DMS53 treated with DMSO at 0.1 percent for 48 hours (cell line): ENCODE results near the gene TUBB8.
"Not testable (repeated sequence)": the region's sequence is repeated elsewhere in the genome, so short reads cannot be mapped to it uniquely, and the experiment has no call there.

Experiments
- DNase-seq: peaks from one replicate; lab custom pipeline; 2025; ENCODE audit not compliant: unreplicated experiment; lab: John Stamatoyannopoulos, UW

TUBB8 gene

GRCh38 chr10:48996-49395 is at the start of gene TUBB8:
Gene TUBB8 (minus strand): TSS chr10:49296. CDS start chr10:49238, 58 bp downstream.
- no peak for DNase-seq

- no peak for DNase-seq
Observed at GRCh38 chr10:96466-96865, 47.4 kb upstream of the TUBB8 start.

- no peak for DNase-seq
Observed at GRCh38 chr10:95356-96115, 46.4 kb upstream of the TUBB8 start.

GRCh38 chr10:94613-95012 is 45.5 kb upstream of the TUBB8 start:
- DNase-seq = no peak

- peak; percentile 79 for DNase-seq
Observed at GRCh38 chr10:92846-93245, 43.8 kb upstream of the TUBB8 start.

- DNase-seq = no peak
Observed at GRCh38 chr10:92153-92552, 43.1 kb upstream of the TUBB8 start.

GRCh38 chr10:91313-91712 is 42.2 kb upstream of the TUBB8 start:
- DNase-seq = no peak

- DNase-seq = no peak
Observed at GRCh38 chr10:90161-90560, 41.1 kb upstream of the TUBB8 start.

- no peak for DNase-seq
Observed at GRCh38 chr10:89248-89647, 40.2 kb upstream of the TUBB8 start.

- no peak for DNase-seq
Observed at GRCh38 chr10:88253-88652, 39.2 kb upstream of the TUBB8 start.

GRCh38 chr10:87177-88080 is 38.3 kb upstream of the TUBB8 start:
- DNase-seq = no peak

GRCh38 chr10:86031-86430 is 36.9 kb upstream of the TUBB8 start:
- no peak for DNase-seq

GRCh38 chr10:85044-85443 is 35.9 kb upstream of the TUBB8 start:
- DNase-seq = no peak

GRCh38 chr10:83930-84530 is 34.9 kb upstream of the TUBB8 start:
- no peak for DNase-seq

- no peak for DNase-seq
Observed at GRCh38 chr10:80477-81105, 31.5 kb upstream of the TUBB8 start.

- no peak for DNase-seq
Observed at GRCh38 chr10:79532-80215, 30.6 kb upstream of the TUBB8 start.

GRCh38 chr10:78556-78955 is 29.5 kb upstream of the TUBB8 start:
- no peak for DNase-seq

- not testable (repeated sequence) for DNase-seq
Observed at GRCh38 chr10:74266-74621, 25.1 kb upstream of the TUBB8 start.

GRCh38 chr10:73543-74265 is 24.6 kb upstream of the TUBB8 start:
- DNase-seq = peak; percentile 47

GRCh38 chr10:68156-68555 is 19.1 kb upstream of the TUBB8 start:
- not testable (repeated sequence) for DNase-seq
